DOHH2 (cell line): ENCODE measurements around the gene TOMM70.

Experiments used
- H3F3A ChIP-seq: fragments of 200-600 bp; sonication (generic), shearing (Covaris generic); 2 replicates; pipeline ENCODE4 v1.6.0; 2016; ENCODE audit warnings: antibody characterized with exemption, mild to moderate bottlenecking; ENCODE audit not compliant: control insufficient read depth, insufficient read depth
- H3K27ac ChIP-seq: fragments of 200-600 bp; sonication (generic); 2 replicates; pipeline ENCODE4 v1.5.1; 2014; ENCODE audit warnings: low read depth, mild to moderate bottlenecking, low read length, moderate library complexity
- H3K27me3 ChIP-seq: fragments of 200-600 bp; sonication (generic); 2 replicates; pipeline ENCODE4 v1.6.1; 2014; ENCODE audit warnings: mild to moderate bottlenecking, low read length, mixed read lengths; ENCODE audit not compliant: control insufficient read depth
- H3K36me3 ChIP-seq: fragments of 200-600 bp; sonication (generic); 2 replicates; pipeline ENCODE4 v1.6.1; 2014; ENCODE audit warnings: mild to moderate bottlenecking, low read length, moderate library complexity, mixed read lengths; ENCODE audit not compliant: control insufficient read depth
- H3K4me1 ChIP-seq: fragments of 200-600 bp; sonication (generic); 2 replicates; pipeline ENCODE4 v1.6.1; 2014; ENCODE audit warnings: mild to moderate bottlenecking, low read length, mixed read lengths; ENCODE audit not compliant: control insufficient read depth
- H3K4me2 ChIP-seq: fragments of 200-600 bp; sonication (generic); 2 replicates; pipeline ENCODE4 v1.6.0; 2014; ENCODE audit warnings: mild to moderate bottlenecking, low read length, moderate library complexity
- H3K4me3 ChIP-seq: fragments of 200-600 bp; sonication (generic); 2 replicates; pipeline ENCODE4 v1.5.1; 2014; ENCODE audit warnings: mild to moderate bottlenecking, low read length, mixed read lengths
- H3K79me2 ChIP-seq: fragments of 200-600 bp; sonication (generic); 2 replicates; pipeline ENCODE4 v1.6.1; 2014; ENCODE audit warnings: mild to moderate bottlenecking, low read length, mixed read lengths; ENCODE audit not compliant: control insufficient read depth
- H3K9me2 ChIP-seq: fragments of 200-600 bp; sonication (generic); replicated peaks from 2 replicates; pipeline ENCODE4 v1.6.1; 2014; ENCODE audit warnings: mild to moderate bottlenecking, low read length, mixed read lengths; ENCODE audit not compliant: control insufficient read depth
- H3K9me3 ChIP-seq: fragments of 200-600 bp; sonication (generic); 2 replicates; pipeline ENCODE4 v1.6.1; 2014; ENCODE audit warnings: antibody characterized with exemption, low read length, mixed read lengths; ENCODE audit not compliant: control insufficient read depth, insufficient read depth
- H4K20me1 ChIP-seq: fragments of 200-600 bp; sonication (generic); 2 replicates; pipeline ENCODE4 v1.6.0; 2014; ENCODE audit warnings: low read depth, mild to moderate bottlenecking, antibody characterized with exemption, low read length, moderate library complexity; ENCODE audit not compliant: control insufficient read depth, insufficient read depth
- EZH2phosphoT487 ChIP-seq: fragments of 200-600 bp; sonication (generic); IDR thresholded peaks from 2 replicates; pipeline ENCODE4 v1.6.1; 2017; ENCODE audit warnings: borderline replicate concordance, mild to moderate bottlenecking, antibody characterized with exemption, low read length, moderate library complexity, mixed read lengths
- TF ChIP-seq, protein P1 (sequence below): fragments of 200-600 bp; sonication (generic); IDR thresholded peaks from one replicate; pipeline ENCODE4 v1.5.1; 2014; ENCODE audit warnings: antibody characterized with exemption, mild to moderate bottlenecking, low read depth, low read length; ENCODE audit not compliant: poor library complexity, severe bottlenecking

The TOMM70 gene

GRCh38 chr3:100334488-100335351, 66.2 kb downstream of the TOMM70 start, which contains the start of gene NIT2:
TSS of gene NIT2 (plus strand) at chr3:100334757. CDS start at chr3:100334792, 35 bp downstream.
- Histone ChIP-seq H4K20me1 (no peaks in the 10 kb centered on the region), H3K27me3 (no peaks in the 10 kb centered on the region), H3K36me3 (peaks cover 17% of the 10 kb centered on the region), H3K27ac (peak within 1 kb of the TSS; percentile 25), H3K9me3 (no peaks in the 10 kb centered on the region), H3K4me3 (peak within 1 kb of the TSS; percentile 72), H3K4me1 (peaks cover 27% of the 10 kb centered on the region), H3K79me2 (peaks cover 19% of the 10 kb centered on the region), H3K4me2 (peak within 1 kb of the TSS; percentile 99), H3F3A (no peaks in the 10 kb centered on the region), H3K9me2 (no peaks in the 10 kb centered on the region)
- TF ChIP-seq, protein P1, sequence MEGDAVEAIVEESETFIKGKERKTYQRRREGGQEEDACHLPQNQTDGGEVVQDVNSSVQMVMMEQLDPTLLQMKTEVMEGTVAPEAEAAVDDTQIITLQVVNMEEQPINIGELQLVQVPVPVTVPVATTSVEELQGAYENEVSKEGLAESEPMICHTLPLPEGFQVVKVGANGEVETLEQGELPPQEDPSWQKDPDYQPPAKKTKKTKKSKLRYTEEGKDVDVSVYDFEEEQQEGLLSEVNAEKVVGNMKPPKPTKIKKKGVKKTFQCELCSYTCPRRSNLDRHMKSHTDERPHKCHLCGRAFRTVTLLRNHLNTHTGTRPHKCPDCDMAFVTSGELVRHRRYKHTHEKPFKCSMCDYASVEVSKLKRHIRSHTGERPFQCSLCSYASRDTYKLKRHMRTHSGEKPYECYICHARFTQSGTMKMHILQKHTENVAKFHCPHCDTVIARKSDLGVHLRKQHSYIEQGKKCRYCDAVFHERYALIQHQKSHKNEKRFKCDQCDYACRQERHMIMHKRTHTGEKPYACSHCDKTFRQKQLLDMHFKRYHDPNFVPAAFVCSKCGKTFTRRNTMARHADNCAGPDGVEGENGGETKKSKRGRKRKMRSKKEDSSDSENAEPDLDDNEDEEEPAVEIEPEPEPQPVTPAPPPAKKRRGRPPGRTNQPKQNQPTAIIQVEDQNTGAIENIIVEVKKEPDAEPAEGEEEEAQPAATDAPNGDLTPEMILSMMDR: no peak
- no peak for TF ChIP-seq EZH2phosphoT487

- Histone ChIP-seq H4K20me1 (no peaks in the 10 kb centered on the region), H3K79me2 (peaks cover 19% of the 10 kb centered on the region), H3K4me1 (peaks cover 27% of the 10 kb centered on the region), H3K4me2 (peak overlapping the region; percentile 99), H3K27ac (no peak overlapping the region), H3K27me3 (no peaks in the 10 kb centered on the region), H3F3A (no peaks in the 10 kb centered on the region), H3K9me3 (no peaks in the 10 kb centered on the region), H3K36me3 (peaks cover 10% of the 10 kb centered on the region), H3K9me2 (no peaks in the 10 kb centered on the region), H3K4me3 (peak overlapping the region; percentile 72)
- no peak for TF ChIP-seq EZH2phosphoT487
- TF ChIP-seq, protein P1: no peak
Observed at GRCh38 chr3:100333970-100334487, 66.9 kb downstream of the TOMM70 start.

GRCh38 chr3:100333051-100333450, 67.8 kb downstream of the TOMM70 start:
- Histone ChIP-seq H3K4me3 (peak overlapping the region; percentile 4; the same call in 1 of the 2 replicates), H3K4me2 (peak overlapping the region; percentile 33), H4K20me1 (no peaks in the 10 kb centered on the region), H3K9me2 (no peaks in the 10 kb centered on the region), H3K36me3 (peaks cover under 1% of the 10 kb centered on the region; the same call in 1 of the 2 replicates), H3K4me1 (peaks cover 27% of the 10 kb centered on the region), H3K27ac (no peak overlapping the region), H3K9me3 (no peaks in the 10 kb centered on the region), H3F3A (no peaks in the 10 kb centered on the region), H3K27me3 (no peaks in the 10 kb centered on the region), H3K79me2 (peaks cover 19% of the 10 kb centered on the region)
- TF ChIP-seq, protein P1: no peak
- no peak for TF ChIP-seq EZH2phosphoT487
